HG02798 (cell line): ENCODE measurements around the gene RNU6-7.

Source experiments
- ATAC-seq: cut with Tn5 transposase; IDR thresholded peaks from one replicate; pipeline ENCODE4 v1.9.1; 2021; ENCODE audit warnings: mild to moderate bottlenecking; ENCODE audit not compliant: unreplicated experiment, poor library complexity

RNU6-7 gene

DNA sequence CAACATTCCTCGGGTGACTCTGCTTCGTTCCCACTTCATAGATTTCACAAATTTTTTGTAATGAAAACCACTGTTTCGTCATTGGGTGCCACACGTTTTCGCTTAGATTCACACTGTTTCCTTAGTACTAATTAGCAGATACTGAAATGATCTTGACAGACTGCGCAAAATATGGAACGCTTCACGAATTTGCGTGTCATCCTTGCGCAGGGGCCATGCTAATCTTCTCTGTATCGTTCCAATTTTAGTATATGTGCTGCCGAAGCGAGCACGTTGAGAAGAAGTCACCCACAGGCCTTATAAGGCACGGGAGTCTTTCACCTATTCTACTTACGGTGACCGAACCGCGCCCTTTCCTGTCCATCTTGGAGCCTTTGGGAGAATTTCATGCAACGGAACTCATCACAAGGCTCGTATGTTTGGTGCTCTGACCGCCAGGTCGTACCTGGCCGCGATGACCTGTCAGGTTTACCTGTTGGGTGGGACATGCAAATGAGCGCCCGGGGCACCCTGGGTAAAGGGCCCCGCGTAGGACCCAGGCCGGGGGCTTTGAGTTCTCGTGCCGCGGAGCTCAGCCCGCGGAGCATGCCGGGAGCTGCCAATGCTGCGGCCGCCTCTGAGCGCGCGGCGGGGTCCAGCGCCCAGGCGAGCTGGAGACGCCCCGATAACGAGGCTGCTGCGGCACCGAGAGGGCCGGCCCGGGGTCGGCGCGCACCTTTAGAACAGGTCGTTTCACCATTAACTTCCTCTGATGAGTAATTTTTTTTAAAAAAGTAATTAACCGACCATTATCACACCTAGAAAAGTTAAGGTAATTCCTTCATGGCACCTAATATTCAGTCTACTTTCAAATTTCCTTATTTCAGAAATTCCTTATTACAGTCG, 1.4 kb downstream of the RNU6-7 start, which contains the start of gene RNU6-8:
Gene RNU6-8, minus strand, starts transcription at position 272 of the 885 bp plus-strand sequence.
- ATAC-seq = peak; percentile 77

DNA sequence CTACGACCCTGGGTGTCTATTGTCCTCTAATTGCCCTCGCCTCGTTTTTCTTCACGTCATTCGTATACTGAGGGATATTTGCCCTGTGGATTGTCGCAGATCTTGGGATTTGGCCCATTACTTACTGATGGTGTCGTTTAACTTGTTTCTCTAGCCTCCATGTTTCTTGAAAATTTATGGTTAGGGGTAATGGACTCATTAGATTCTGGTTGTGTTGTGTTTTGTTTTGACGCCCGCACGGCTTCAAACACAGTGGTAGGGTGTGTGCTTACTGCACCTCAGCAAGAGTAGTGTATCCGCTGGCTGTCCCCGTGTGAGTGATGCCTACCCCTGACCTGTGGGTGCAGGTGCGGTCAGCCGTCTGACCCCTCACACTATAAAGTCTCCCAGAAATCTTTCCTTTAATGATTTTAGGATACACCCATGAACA, 2.1 kb downstream of the RNU6-7 start:
- no peak for ATAC-seq

DNA sequence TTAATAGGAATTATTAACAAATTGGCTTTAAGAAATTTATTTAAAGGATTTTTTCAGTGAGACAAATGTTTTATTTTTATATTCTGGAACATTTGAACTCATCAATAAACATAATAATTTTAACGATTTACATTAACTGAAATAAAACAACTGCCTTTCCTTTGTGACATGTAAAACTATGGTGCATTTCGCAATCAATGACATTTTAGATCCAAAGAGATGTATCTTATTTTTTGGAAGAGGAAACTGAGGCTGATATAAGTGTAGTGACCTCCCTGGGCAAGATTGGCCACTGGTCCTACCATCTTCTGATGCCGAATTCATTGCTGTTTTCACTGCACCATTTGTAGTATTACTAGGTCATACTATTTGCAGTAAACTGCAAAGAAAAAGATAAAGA, 3.7 kb downstream of the RNU6-7 start:
- no peak for ATAC-seq

DNA sequence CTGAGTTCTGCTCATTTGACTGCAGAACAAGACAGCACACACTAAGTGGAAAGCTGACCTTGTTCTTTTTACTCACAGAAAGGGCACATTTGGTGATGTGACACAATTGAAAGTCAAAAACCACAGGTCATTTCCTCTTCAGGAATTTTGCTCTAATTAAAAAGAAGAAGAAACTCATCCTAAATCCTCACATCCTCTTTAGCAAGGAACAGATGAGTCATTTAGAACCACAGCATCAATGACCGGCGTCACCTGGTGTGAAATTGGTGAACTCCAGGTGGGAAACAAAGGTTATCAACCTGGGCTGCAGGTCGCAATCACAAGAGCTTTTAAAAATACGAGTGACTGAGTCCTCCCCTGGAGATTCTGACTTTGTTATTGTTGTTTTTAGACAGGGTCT, 4.1 kb downstream of the RNU6-7 start:
- ATAC-seq = no peak

DNA sequence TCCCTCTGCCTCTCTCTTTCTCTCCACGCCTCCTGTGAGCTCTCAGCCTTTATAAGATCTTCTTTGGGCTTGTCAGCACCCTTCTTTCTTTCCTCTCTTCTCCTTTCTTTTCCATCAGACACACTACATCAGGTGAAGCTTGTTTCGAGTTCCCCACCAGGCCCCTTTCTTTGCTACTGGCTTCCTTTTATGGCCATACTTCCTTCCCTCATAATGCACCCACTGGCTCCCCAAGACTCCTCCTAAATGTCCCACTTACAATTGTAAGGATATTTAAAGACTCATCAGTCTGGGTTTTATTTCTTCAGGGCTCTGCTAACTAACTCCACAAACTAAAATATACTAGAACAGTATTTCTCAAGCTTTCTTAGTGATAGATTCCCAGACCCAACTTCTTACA, 4.7 kb downstream of the RNU6-7 start:
- ATAC-seq = no peak

DNA sequence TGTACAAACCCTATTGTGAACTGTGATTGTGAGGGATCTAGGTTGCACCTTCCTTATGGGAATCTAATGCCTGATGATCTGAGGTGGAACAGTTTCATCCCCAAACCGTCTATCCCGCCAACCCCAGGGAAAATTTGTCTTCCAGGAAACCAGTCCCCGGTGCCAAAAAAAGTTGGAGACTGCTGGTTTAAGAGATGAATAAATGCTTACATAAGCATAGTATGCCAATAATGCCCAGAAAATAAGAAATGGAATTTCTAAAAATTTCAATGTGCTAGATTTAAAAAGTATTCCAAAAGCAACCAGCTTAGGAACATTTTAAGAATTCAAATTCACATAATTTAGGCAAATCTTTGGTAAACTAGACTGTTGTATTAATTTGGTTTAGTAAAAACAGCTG, 6.6 kb downstream of the RNU6-7 start:
- ATAC-seq = no peak

DNA sequence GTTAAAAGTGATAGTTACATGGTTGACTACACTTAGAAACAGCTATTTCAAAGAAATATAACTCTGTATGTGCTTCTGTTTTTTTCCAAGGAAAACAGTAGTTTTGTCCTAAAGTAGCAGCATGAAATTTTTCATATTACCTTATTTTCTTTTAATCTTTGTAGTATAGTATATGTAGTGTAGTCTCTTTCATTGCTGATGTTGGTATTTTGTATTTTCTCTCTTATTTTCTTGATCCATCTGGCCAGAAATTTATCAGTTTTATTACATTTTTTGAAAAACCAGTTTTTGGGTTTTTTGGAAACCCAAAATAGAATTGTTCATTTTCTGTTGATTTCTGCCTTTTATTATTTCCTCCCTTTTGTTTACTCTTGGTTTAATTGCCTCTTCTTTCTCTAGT, 7.6 kb downstream of the RNU6-7 start:
- ATAC-seq = no peak

DNA sequence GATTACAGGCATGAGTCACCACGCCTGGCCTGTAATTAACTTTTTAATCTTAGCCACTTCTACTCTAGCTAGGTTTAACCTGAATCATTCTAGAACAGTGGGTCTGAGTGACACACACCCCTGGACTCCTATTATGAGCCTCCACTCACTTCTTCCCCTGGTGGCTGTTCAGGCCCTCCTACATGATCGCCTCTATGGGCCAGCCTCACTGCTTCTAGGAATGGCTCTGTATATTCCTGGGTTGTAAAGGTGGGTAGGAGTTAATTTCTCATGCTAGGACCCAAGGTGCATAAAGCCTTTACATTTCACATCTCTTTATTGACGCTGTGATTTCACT, 9.2 kb downstream of the RNU6-7 start:
- no peak for ATAC-seq

DNA sequence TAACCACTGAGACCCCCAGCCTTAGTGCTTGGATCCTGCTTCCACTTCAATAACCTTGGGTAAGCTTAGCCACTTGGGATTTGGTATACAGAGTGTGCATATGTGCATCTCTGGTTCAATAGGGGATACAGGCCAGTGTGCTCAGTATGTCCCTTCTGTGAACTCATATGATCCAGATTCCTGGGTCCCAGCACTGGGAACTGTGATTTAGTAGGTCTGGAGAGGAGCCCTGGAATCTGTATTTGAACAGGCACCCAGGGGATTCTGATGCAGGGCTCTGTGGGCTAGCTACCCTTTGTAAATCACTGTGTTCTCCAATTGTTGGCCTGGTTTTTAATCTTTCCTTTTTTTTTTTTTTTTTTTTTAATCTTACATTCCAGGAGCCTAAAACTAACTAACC, 11.0 kb downstream of the RNU6-7 start:
- ATAC-seq = no peak

DNA sequence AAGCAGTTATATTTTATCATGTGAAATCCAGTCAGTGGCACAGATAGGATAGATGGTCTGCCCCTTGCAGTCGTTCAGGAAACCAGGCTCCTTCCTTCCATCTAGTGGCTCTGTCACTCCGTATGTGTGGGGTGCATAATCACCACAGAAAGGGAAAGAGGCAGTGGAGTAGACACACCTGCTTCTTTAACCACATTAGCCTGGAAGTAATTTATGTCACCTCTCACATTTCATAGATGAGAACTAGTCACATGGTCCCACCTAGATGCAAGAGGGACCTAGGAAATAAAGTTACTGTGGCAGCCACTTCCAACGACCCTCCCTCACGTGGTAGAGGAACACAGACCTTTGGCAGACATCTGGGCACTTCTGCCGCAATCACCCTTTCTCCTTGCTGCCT, 15.5 kb downstream of the RNU6-7 start:
- no peak for ATAC-seq

DNA sequence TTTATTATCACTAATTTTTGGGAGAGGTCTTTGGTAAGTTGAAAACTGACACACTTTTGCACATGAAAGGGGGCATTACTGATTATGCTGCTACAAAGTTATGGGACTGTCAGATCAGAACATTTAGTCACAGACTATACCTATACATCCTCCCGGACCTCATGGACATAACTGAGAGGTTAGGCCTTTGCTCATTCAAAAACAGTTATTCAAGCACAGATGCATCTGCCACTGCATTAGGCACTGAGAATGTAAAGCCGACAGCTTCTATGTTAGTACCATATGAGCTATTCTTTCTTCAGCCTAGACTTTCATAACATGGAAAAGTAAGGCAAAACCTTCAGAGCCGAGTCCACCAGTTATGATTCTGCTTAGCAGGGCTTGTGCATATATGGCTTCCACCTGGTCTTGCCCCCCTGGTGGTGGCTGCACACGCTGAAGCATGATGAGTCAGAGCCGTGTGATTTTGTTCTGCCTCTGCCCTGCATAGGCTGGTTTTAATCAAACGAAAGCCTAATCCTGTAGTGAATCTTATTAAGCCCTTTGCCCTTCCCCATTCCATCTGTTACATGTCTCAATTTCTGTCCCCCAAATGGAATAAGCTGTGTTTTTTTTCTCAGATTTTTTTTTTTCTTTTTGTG, 23.0 kb downstream of the RNU6-7 start:
- peak; percentile 63 for ATAC-seq

DNA sequence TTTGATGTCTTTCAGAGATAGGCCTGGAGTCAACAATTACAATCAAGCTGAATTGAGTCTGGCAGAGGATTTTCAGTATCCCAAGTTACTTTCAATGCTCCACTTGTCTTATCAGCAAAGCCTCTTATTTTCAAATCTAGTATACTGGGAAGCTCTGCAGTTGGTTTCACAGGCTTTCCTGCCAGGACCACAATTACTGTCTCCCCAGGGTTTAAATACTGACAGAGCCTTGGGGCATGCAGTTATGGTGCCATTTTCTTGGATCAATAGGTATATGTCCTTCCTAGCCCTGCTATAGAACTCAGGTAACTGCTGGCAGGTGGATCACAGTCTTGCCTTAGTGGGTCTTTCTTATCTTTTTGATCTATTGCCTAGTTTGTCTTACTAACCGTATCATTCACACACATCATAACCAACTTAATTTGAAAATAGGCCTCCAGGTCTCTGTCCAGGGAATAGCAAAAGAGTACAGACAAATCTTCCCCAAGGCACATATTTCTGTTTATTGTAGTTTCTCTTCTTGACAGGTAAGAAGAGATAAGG, 23.6 kb downstream of the RNU6-7 start:
- ATAC-seq = no peak

DNA sequence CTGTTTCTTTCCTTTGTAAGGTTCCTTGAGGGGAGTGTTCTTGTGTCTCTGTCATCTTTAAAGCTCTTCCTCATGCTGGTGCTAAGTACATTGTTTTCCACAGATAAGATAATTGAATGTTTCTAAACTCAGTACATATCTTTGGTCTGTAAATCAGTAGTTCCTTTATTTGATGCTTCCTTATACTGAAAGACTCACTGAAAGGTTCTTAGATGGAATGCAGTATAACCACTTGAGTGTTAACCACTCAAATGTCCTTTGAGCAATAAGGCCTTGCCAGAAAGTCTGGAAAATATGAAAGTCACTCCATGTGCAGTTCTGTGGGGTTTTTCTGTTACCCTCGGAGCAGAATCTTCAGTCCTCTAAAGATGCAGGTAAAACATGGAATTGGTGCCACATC, 24.2 kb downstream of the RNU6-7 start:
- no peak for ATAC-seq

DNA sequence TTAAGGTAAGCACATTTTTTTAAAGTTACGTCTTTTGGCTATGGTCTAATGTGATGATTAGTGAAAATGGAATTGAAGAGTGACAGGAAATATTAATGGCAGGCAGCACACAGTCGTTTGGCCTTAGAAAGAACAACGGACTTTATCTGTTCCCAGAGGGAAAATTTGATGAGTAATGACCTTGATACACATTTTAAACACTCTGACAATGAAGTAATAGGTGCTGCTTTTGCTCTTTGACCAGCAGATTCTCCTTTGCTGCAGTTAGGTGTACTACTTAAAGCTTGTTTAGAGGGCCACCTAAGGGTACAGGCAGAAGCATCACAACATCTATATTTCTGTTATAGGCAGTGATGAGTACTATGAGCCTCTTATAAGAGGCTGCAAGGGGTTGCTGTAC, 28.3 kb downstream of the RNU6-7 start:
- no peak for ATAC-seq

DNA sequence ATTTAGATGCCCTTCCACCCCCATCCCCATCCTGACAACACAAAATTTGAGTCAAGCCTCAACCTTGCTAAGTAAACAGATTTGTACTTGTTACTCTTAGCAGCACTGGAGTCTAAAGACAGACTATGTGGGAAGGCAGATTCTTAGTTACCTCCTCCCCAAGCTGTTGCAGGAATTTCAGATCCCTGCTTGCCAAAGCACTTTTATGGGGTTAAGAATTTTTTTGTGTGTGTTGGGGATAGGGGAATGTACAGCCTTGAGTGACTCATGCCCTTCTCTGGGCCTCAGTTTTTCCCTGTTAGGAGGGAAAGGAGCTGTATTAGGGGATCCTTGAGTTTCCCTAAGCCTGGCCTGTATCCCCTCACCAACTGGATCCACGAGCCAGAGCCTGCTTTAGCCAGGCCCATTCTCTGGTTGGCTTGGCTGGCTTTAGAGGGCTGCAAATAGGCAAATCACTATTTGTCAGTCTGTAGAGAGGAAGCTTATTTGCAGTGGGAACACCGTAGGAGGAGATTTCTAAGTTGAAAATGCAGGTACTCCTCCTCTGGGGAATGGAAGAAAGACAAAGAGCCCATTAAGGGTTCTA, 28.9 kb downstream of the RNU6-7 start:
- ATAC-seq = no peak

DNA sequence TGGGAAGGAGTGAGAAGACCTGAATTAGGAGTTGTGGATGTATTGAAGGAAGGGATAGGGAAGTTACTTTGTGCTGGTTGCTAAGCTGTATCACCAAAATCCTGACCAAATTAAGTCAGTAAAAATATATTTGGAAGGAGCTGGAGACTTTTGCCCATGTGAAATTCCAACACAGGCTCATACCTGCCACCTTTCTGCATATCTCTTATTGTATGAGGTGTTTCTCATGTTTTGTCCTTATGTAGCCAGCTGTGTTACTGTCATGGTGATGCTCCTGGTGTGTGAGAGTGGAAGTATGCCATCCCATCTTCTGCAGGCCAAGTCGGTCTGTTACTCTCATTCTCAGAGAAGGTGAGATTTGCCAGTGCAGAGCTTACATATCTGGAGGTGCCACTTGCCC, 30.6 kb downstream of the RNU6-7 start:
- no peak for ATAC-seq

DNA sequence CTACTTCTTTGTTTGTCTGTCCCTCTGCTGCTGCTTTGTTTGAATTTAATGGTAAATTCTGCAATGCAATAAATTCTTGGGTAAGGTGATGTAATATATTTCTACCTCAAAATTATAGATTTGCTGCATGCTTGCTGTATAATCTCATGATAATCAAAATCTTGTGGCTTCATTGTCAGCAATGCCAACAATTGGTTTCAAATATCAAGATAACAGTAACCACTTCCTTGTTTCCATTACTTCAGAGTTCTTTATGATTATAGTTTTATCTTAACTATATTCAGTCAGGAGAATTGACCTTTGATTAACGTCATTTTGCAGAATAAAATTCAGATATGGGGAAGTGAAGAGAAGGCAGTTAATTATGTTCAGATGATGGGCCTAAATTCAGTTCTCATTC, 31.4 kb downstream of the RNU6-7 start:
- no peak for ATAC-seq

DNA sequence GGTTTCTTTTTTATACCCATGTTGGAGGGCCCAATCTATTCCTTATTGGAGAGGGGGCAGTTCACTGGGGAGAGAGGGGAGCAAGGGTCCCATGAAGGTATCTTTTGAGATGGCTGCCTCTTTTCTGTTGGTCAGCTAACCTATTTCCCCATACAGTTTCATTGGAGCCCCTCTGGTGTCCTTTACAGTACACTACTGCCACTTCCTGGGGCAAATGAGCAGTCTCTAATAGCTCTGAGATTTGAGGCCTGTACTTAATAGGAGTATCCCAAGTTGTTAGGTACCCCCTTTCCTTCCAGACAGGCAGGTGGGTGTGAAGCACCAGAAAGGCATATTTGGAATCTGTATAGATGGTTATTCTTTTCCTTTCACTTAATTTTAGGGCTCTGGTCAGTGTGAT, 42.6 kb downstream of the RNU6-7 start:
- ATAC-seq = no peak

DNA sequence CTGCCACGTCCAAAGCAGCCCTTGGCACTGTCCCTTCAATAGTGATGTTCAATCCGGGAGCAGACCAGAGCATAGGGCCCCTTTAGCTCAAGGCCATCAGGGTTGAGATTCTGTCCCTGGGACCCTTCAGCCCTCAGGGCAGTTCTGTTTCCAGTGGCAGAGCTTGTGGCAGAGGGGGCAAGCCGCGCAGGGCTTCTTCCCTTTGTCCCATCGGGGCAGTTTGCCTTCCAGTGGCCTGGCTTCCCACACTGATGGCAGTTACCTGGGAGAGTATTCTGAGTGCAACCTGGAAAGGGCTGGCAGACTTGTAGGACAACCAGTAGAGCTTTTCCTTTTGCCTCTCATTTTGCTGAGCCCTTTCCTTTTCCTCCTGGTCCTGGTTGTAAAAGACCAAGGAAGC, 44.9 kb downstream of the RNU6-7 start:
- no peak for ATAC-seq

DNA sequence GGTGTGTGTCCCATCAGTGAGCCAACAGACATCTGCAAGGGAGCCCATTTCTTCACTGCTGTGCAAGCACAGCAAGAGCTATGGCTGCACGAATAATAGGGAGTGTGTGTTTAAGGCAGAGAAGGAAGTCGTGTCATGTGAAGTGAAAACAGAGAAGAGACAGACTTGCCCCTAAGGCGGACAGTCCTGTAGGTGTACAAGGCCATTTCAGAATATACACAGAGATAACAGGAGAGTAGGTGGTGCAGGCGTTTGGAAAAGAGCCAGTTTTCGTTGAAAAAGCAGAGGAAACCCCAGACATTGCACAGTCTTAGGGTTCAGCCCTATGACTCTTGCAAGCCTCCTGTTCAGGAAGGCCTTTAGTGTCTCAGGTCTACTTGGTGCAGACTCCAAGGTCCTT, 47.5 kb downstream of the RNU6-7 start:
- no peak for ATAC-seq

DNA sequence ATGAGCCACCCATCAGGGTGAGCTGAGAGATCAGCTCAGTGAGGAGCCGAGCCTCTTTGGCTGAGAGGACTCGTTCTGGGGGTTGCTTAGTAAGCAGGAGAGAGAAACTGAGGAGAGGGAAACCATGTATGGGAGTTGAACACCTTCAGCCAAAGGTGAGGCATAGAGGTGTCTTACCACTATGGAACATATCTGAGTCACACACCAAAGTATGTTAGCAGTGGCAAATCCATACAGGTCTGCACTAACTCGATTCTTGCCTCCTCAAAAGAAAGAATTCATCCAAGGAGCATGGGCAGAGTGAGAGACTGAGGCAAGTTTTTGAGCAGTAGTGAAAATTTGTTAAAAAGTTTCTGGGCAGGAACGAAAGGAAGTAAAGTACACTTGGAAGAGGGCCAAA, 47.9 kb downstream of the RNU6-7 start:
- no peak for ATAC-seq
